Thyroid gland (tissue), 4 donors: ENCODE measurements around the gene SEMA7A.

ENCODE experiments used
- CTCF ChIP-seq, 6 experiments: fragments of 200-600 bp in 3 of 6; fragments of 450-650 bp in 3 of 6; sonication (generic) in 3 of 6; IDR thresholded peaks; one replicate each; pipeline ENCODE4 v1.5.1; 2016 to 2019; ENCODE audit warnings: antibody characterized with exemption in 6 of 6, mild to moderate bottlenecking in 2 of 6, inconsistent platforms in 1 of 6, moderate library complexity in 1 of 6
- POLR2A ChIP-seq, 2 donors: fragments of 450-650 bp; IDR thresholded peaks; one replicate each; pipeline ENCODE4 v1.6.1; 2017; ENCODE audit warnings: antibody characterized with exemption in 2 of 2, mild to moderate bottlenecking in 2 of 2, moderate library complexity in 1 of 2

- TF ChIP-seq CTCF (IDR thresholded peaks at IDR 0.05), result no peak
- no peak for TF ChIP-seq POLR2A (IDR thresholded peaks at IDR 0.05)
Observed at GRCh38 chr15:74424901-74425528, 8.7 kb downstream of the SEMA7A start.
